GM13976 (cell line): ENCODE results near the gene GNB3.
A peak's percentile ranks its signal among the peaks of the same experiment; 100 is the strongest.
"Not testable (repeated sequence)": the region's sequence is repeated elsewhere in the genome, so short reads cannot be mapped to it uniquely, and the experiment has no call there.

ENCODE experiments used
- DNase-seq: peaks from one replicate; pipeline ENCODE4 v3.0.0; 2012; ENCODE audit warnings: low spot score
- in situ Hi-C: fragments of 300-500 bp; cut with MboI; formaldehyde crosslinking; loops from one replicate; pipeline ENCODE4 v1.12.0; 2022; ENCODE audit warnings: low sequenced_read_pairs, mixed read lengths, inconsistent platforms; ENCODE audit not compliant: unreplicated experiment
- TF ChIP-seq, protein P1 (sequence below): IDR thresholded peaks from 2 replicates; pipeline ENCODE4 v1.5.1; 2012; ENCODE audit warnings: borderline replicate concordance, mild to moderate bottlenecking; ENCODE audit not compliant: insufficient read depth; ENCODE audit errors: extremely low read depth, missing control alignments, control extremely low read depth

Gene GNB3

DNA sequence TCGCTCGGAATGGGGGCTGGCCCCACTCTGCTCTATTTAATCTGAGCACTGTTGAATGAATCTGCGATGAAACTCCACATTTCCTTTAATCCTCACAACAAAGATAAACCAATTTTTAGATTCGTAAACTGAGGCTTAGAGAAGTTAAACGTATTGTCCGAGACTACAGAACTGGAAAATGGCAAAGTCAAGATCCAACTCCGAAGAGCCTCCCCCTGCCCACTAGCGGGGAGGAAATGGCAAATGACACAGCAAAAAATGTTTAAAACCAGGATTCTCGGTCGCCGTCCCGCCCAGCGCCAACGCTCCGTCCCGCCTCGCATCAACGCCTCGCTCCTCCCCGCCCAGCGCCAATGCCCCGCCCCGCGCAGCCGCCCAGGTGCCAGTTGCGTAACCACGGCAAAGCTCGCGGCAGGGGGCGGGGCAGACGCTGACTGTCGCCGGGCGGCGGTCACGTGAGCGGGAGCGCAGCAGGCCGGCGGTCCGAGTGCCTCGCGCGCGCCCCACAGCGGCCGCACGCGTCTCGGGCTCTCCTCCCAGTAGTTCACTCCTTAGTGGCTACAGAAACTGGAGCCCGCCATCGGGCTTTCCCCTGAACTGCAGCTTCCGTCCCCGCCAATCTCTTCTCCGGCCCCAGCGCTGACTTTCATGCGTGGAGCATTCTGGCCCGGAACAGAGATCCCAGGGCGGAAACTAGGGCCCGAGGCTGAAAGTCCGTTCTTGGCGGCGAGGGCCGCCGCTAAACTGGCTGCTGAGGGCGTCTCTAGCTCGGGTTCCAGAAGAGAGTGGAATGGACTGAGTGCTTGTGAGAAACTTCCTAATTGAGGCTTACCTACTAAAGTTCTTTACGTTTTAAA, 50.3 kb downstream of the GNB3 start:
- DNase-seq: peak; percentile 99
- in situ Hi-C loops: no loop called here
- TF ChIP-seq, protein P1, sequence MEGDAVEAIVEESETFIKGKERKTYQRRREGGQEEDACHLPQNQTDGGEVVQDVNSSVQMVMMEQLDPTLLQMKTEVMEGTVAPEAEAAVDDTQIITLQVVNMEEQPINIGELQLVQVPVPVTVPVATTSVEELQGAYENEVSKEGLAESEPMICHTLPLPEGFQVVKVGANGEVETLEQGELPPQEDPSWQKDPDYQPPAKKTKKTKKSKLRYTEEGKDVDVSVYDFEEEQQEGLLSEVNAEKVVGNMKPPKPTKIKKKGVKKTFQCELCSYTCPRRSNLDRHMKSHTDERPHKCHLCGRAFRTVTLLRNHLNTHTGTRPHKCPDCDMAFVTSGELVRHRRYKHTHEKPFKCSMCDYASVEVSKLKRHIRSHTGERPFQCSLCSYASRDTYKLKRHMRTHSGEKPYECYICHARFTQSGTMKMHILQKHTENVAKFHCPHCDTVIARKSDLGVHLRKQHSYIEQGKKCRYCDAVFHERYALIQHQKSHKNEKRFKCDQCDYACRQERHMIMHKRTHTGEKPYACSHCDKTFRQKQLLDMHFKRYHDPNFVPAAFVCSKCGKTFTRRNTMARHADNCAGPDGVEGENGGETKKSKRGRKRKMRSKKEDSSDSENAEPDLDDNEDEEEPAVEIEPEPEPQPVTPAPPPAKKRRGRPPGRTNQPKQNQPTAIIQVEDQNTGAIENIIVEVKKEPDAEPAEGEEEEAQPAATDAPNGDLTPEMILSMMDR: peak; percentile 92

DNA sequence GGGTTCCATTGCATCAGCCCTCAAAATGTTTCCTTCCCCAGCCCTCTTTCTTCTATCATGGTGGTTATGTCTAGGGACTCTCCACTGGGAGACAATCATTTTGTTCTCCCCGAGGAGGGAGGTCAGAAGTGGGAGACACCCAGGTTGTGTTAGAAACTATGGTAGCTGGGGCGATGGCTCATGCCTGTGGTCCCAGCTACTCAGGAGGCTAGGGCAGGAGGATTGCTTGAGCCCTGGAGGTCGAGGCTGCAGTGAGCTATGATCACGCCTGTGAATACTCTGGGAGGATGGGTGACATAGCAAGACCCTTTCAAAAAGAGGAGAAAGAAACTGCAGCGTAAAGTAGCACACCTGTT, 50.9 kb downstream of the GNB3 start:
- peak; percentile 38 for DNase-seq
- in situ Hi-C loops: no loop called here
- TF ChIP-seq, protein P1: no peak

GRCh38 chr12:6892683-6893082, 52.0 kb downstream of the GNB3 start:
- DNase-seq, in situ Hi-C loops: not testable (repeated sequence)

DNA sequence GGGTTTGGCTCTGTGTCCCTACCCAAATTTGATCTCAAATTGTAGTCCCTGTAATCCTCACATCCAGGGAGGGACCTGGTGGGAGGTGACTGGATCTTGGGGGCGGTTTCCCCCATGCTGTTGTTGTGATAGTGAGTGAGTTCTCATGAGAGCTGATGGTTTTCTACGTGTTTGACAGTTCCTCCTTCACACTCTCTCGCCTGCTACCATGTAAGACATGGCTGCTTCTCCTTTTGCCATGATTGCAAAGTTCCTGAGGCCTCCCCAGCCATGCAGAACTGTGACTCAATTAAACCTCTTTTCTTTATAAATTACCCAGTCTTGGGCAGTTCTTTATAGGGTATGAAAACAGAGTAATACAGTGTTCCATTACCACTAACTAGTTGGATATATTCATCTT, 53.6 kb downstream of the GNB3 start:
- TF ChIP-seq, protein P1: no peak
- no peak for DNase-seq
- in situ Hi-C loops: no loop called here
